ENCODE data around the gene CRTAC1.
"Not testable (repeated sequence)": the region's sequence is repeated elsewhere in the genome, so short reads cannot be mapped to it uniquely, and the experiment has no call there.

Gene CRTAC1

GRCh38 chr10:97863808-97864207, 166.6 kb downstream of the CRTAC1 start:
- DNase-seq = no peak

- DNase-seq = no peak
These were observed 168.5 kb downstream of the CRTAC1 start for GRCh38 chr10:97861924-97862323.

- DNase-seq = no peak
These were observed 169.2 kb downstream of the CRTAC1 start for GRCh38 chr10:97861097-97861750.

- DNase-seq = no peak
These were observed 172.4 kb downstream of the CRTAC1 start for GRCh38 chr10:97858001-97858439.

GRCh38 chr10:97854743-97855142, 175.7 kb downstream of the CRTAC1 start:
- no peak for DNase-seq

- no peak for DNase-seq
These were observed 177.5 kb downstream of the CRTAC1 start for GRCh38 chr10:97852840-97853405.

GRCh38 chr10:97852277-97852676, 178.1 kb downstream of the CRTAC1 start:
- DNase-seq = no peak

GRCh38 chr10:97851341-97852001, 178.9 kb downstream of the CRTAC1 start:
- DNase-seq = peak; percentile 23

- peak; percentile 17 for DNase-seq
These were observed 180.0 kb downstream of the CRTAC1 start for GRCh38 chr10:97850446-97850845.

- no peak for DNase-seq
These were observed 180.6 kb downstream of the CRTAC1 start, which contains the start of gene GOLGA7B for GRCh38 chr10:97849687-97850402. TSS of gene GOLGA7B (plus strand) at chr10:97849843. CDS start at chr10:97850304, 461 bp downstream.

- peak; percentile 96 for DNase-seq
These were observed 181.2 kb downstream of the CRTAC1 start for GRCh38 chr10:97849103-97849686.

- no peak for DNase-seq
These were observed 185.7 kb downstream of the CRTAC1 start for GRCh38 chr10:97844678-97845077.

GRCh38 chr10:97843972-97844371, 186.4 kb downstream of the CRTAC1 start:
- not testable (repeated sequence) for DNase-seq

- peak; percentile 91 for DNase-seq
These were observed 187.1 kb downstream of the CRTAC1 start for GRCh38 chr10:97843281-97843671.

- peak; percentile 47 for DNase-seq
These were observed 187.7 kb downstream of the CRTAC1 start for GRCh38 chr10:97842656-97843280.

- DNase-seq = not testable (repeated sequence)
These were observed 188.3 kb downstream of the CRTAC1 start for GRCh38 chr10:97842114-97842513.

- DNase-seq = not testable (repeated sequence)
These were observed 189.3 kb downstream of the CRTAC1 start for GRCh38 chr10:97841166-97841565.

GRCh38 chr10:97838091-97838490, 192.3 kb downstream of the CRTAC1 start:
- DNase-seq = no peak

GRCh38 chr10:97836446-97836845, 194.0 kb downstream of the CRTAC1 start:
- DNase-seq = no peak

- no peak for DNase-seq
These were observed 199.2 kb downstream of the CRTAC1 start for GRCh38 chr10:97831259-97831658.

- DNase-seq = peak; percentile 80
These were observed 200.4 kb downstream of the CRTAC1 start for GRCh38 chr10:97830064-97830463.

- DNase-seq = peak; percentile 36
These were observed 201.7 kb downstream of the CRTAC1 start for GRCh38 chr10:97828721-97829120.

Data from DMS153 (cell line).